GM10266 (cell line): ENCODE results near the gene TEPSIN.
"Not testable (repeated sequence)": the region's sequence is repeated elsewhere in the genome, so short reads cannot be mapped to it uniquely, and the experiment has no call there.

Source experiments
- DNase-seq: peaks from one replicate; pipeline ENCODE4 v3.0.0; 2012; ENCODE audit errors: extremely low spot score
- TF ChIP-seq, protein P1 (sequence below): IDR thresholded peaks from 2 replicates; pipeline ENCODE4 v1.5.1; 2012; ENCODE audit warnings: mild to moderate bottlenecking, low read depth; ENCODE audit not compliant: control insufficient read depth, insufficient read depth; ENCODE audit errors: missing control alignments

TEPSIN gene

DNA sequence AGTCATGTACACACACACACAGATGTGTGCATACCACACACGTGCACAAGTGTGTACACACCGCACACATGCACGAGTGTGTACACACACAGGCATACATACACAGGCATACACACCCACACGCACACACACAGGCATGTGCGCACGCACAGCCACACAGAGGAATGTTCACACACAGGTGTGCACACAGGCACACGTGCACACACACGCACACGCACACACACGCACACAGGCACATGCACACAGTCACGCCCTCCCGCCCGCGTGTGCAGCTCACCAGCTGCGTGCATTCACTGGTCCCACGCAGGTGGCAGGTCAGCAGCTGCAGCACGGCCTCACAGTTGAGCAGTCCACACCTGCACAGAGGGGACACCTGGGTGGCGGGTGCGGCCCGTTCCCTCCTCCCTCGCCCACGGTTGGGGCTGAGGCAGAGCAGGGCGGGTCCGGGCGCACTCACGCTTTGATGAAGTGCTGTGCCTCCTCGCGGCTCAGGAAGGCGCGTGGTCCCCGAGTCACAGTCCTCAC lies 7.7 kb downstream of the TEPSIN start:
- no peak for DNase-seq
- TF ChIP-seq, protein P1, sequence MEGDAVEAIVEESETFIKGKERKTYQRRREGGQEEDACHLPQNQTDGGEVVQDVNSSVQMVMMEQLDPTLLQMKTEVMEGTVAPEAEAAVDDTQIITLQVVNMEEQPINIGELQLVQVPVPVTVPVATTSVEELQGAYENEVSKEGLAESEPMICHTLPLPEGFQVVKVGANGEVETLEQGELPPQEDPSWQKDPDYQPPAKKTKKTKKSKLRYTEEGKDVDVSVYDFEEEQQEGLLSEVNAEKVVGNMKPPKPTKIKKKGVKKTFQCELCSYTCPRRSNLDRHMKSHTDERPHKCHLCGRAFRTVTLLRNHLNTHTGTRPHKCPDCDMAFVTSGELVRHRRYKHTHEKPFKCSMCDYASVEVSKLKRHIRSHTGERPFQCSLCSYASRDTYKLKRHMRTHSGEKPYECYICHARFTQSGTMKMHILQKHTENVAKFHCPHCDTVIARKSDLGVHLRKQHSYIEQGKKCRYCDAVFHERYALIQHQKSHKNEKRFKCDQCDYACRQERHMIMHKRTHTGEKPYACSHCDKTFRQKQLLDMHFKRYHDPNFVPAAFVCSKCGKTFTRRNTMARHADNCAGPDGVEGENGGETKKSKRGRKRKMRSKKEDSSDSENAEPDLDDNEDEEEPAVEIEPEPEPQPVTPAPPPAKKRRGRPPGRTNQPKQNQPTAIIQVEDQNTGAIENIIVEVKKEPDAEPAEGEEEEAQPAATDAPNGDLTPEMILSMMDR = no peak

GRCh38 chr17:81230043-81230820 lies 8.6 kb downstream of the TEPSIN start:
- TF ChIP-seq, protein P1 = peak; percentile 51
- peak; percentile 58 for DNase-seq

GRCh38 chr17:81229666-81229920 lies 9.3 kb downstream of the TEPSIN start:
- no peak for DNase-seq
- TF ChIP-seq, protein P1 = no peak

GRCh38 chr17:81228834-81229665 lies 9.8 kb downstream of the TEPSIN start:
- no peak for DNase-seq
- TF ChIP-seq, protein P1 = no peak

GRCh38 chr17:81228420-81228819 lies 10.4 kb downstream of the TEPSIN start:
- peak; percentile 79 for DNase-seq
- TF ChIP-seq, protein P1 = no peak

DNA sequence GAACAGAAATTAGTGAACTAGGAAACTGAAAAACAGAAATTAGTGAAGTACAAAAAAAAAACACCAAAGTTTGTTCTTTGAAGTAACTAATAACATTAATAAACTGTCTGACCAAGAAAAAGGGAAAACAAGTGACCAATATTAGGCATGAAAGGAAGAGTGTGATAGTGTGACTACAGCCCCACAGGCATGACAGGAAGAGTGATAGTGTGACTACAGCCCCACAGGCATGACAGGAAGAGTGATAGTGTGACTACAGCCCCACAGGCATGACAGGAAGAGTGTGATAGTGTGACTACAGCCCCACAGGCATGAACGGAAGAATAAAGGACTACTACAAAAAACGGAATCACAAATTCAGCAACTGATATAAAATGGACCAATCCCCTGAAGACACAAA lies 11.2 kb downstream of the TEPSIN start:
- DNase-seq = not testable (repeated sequence)

GRCh38 chr17:81223762-81224130 lies 15.1 kb downstream of the TEPSIN start:
- no peak for DNase-seq
- TF ChIP-seq, protein P1 = no peak
